Measurements from ENCODE around the gene GAREM2.
"Not testable (repeated sequence)": the region's sequence is repeated elsewhere in the genome, so short reads cannot be mapped to it uniquely, and the experiment has no call there.

GAREM2 gene

GRCh38 chr2:26164641-26165211 is 8.2 kb upstream of the GAREM2 start:
- DNase-seq, result no peak
- no peak overlapping the region for H3K4me3 ChIP-seq (ENCODE audit: insufficient read depth in 1 of 2, low read depth in 1 of 2, low read length in 2 of 2)
- no peak overlapping the region for H4K91ac ChIP-seq (ENCODE audit: low read length)
- no peak overlapping the region for H2AK5ac ChIP-seq (ENCODE audit: low read length, severe bottlenecking)
- H2BK15ac ChIP-seq (ENCODE audit: low read depth, poor library complexity, severe bottlenecking), result no peak overlapping the region
- H3K4me2 ChIP-seq (ENCODE audit: low read length, poor library complexity, severe bottlenecking), result no peak overlapping the region
- H2BK12ac ChIP-seq (ENCODE audit: low read length in 2 of 2), result no peak overlapping the region
- H3K9ac ChIP-seq (ENCODE audit: low read length), result no peak overlapping the region
- H2BK120ac ChIP-seq (ENCODE audit: low read depth, low read length), result no peak overlapping the region
- H3K4ac ChIP-seq (ENCODE audit: low read depth in 1 of 2, low read length in 2 of 2), result no peak overlapping the region
- no peak overlapping the region for H2BK5ac ChIP-seq (ENCODE audit: low read depth, low read length, poor library complexity, severe bottlenecking)
- no peaks in the 10 kb centered on the region for H3K9me3 ChIP-seq (ENCODE audit: control insufficient read depth, low read length)
- no peak overlapping the region for H4K8ac ChIP-seq (ENCODE audit: low read length)
- H3K27ac ChIP-seq (ENCODE audit: low read length, poor library complexity, severe bottlenecking), result no peak overlapping the region
- H3K4me1 ChIP-seq (ENCODE audit: control insufficient read depth, insufficient read depth, low read depth, low read length), result no peaks in the 10 kb centered on the region
- WGBS, result 96% methylated on average over 5 of the region's 8 CpGs
- no peaks in the 10 kb centered on the region for H3K36me3 ChIP-seq (ENCODE audit: control insufficient read depth in 1 of 2, insufficient read depth in 2 of 2, low read depth in 1 of 2, low read length in 2 of 2)
- no peaks in the 10 kb centered on the region for H3K79me1 ChIP-seq (replicated peaks; ENCODE audit: low read length, poor library complexity, severe bottlenecking)
- no peak overlapping the region for H3K18ac ChIP-seq (ENCODE audit: low read depth in 1 of 2, low read length in 2 of 2)
- H3K14ac ChIP-seq (ENCODE audit: low read length in 2 of 2), result peak overlapping the region in 1 of 2 experiments; percentile 11
- no peaks in the 10 kb centered on the region for H3K27me3 ChIP-seq (ENCODE audit: control insufficient read depth in 1 of 2, insufficient read depth in 1 of 2, low read length in 2 of 2)
- H2AFZ ChIP-seq (ENCODE audit: low read depth, low read length), result no peak overlapping the region
- no peak overlapping the region for H3K23ac ChIP-seq (ENCODE audit: low read length in 2 of 2)

- Histone ChIP-seq H3K9me3 (ENCODE audit: control insufficient read depth, low read length) (no peaks in the 10 kb centered on the region), H2AFZ (ENCODE audit: low read depth, low read length) (no peak overlapping the region), H2BK120ac (ENCODE audit: low read depth, low read length) (no peak overlapping the region), H3K4me3 (ENCODE audit: insufficient read depth in 1 of 2, low read depth in 1 of 2, low read length in 2 of 2) (no peak overlapping the region), H3K27ac (ENCODE audit: low read length, poor library complexity, severe bottlenecking) (no peak overlapping the region), H2BK12ac (ENCODE audit: low read length in 2 of 2) (no peak overlapping the region), H3K36me3 (ENCODE audit: control insufficient read depth in 1 of 2, insufficient read depth in 2 of 2, low read depth in 1 of 2, low read length in 2 of 2) (peaks cover 0 to 2% of the 10 kb centered on the region in 2 experiments), H3K79me1 (replicated peaks; ENCODE audit: low read length, poor library complexity, severe bottlenecking) (no peaks in the 10 kb centered on the region), H3K27me3 (ENCODE audit: control insufficient read depth in 1 of 2, insufficient read depth in 1 of 2, low read length in 2 of 2) (peaks cover 0 to 5% of the 10 kb centered on the region in 2 experiments), H2BK5ac (ENCODE audit: low read depth, low read length, poor library complexity, severe bottlenecking) (no peak overlapping the region), H3K14ac (ENCODE audit: low read length in 2 of 2) (no peak overlapping the region), H4K8ac (ENCODE audit: low read length) (no peak overlapping the region), H3K4ac (ENCODE audit: low read depth in 1 of 2, low read length in 2 of 2) (no peak overlapping the region), H3K4me2 (ENCODE audit: low read length, poor library complexity, severe bottlenecking) (no peak overlapping the region), H3K18ac (ENCODE audit: low read depth in 1 of 2, low read length in 2 of 2) (no peak overlapping the region), H2BK15ac (ENCODE audit: low read depth, poor library complexity, severe bottlenecking) (no peak overlapping the region), H2AK5ac (ENCODE audit: low read length, severe bottlenecking) (no peak overlapping the region), H3K23ac (ENCODE audit: low read length in 2 of 2) (no peak overlapping the region), H3K4me1 (ENCODE audit: control insufficient read depth, insufficient read depth, low read depth, low read length) (no peaks in the 10 kb centered on the region), H4K91ac (ENCODE audit: low read length) (no peak overlapping the region), H3K9ac (ENCODE audit: low read length) (no peak overlapping the region)
- no peak for DNase-seq
- 92% methylated on average over 2 of the region's 4 CpGs for WGBS
These were observed 7.5 kb upstream of the GAREM2 start for GRCh38 chr2:26165403-26165802.

- peak; percentile 34 for DNase-seq
- H3K36me3 ChIP-seq (ENCODE audit: control insufficient read depth in 1 of 2, insufficient read depth in 2 of 2, low read depth in 1 of 2, low read length in 2 of 2); H3K27ac ChIP-seq (ENCODE audit: low read length, poor library complexity, severe bottlenecking); H2BK120ac ChIP-seq (ENCODE audit: low read depth, low read length); H3K14ac ChIP-seq (ENCODE audit: low read length in 2 of 2); H2BK5ac ChIP-seq (ENCODE audit: low read depth, low read length, poor library complexity, severe bottlenecking); H3K79me1 ChIP-seq (replicated peaks; ENCODE audit: low read length, poor library complexity, severe bottlenecking); H3K4ac ChIP-seq (ENCODE audit: low read depth in 1 of 2, low read length in 2 of 2); H3K4me1 ChIP-seq (ENCODE audit: control insufficient read depth, insufficient read depth, low read depth, low read length); H2AK5ac ChIP-seq (ENCODE audit: low read length, severe bottlenecking); H3K4me3 ChIP-seq (ENCODE audit: insufficient read depth in 1 of 2, low read depth in 1 of 2, low read length in 2 of 2); H3K4me2 ChIP-seq (ENCODE audit: low read length, poor library complexity, severe bottlenecking); H4K8ac ChIP-seq (ENCODE audit: low read length); H3K9me3 ChIP-seq (ENCODE audit: control insufficient read depth, low read length); H2BK15ac ChIP-seq (ENCODE audit: low read depth, poor library complexity, severe bottlenecking); H2AFZ ChIP-seq (ENCODE audit: low read depth, low read length); H4K91ac ChIP-seq (ENCODE audit: low read length); H3K18ac ChIP-seq (ENCODE audit: low read depth in 1 of 2, low read length in 2 of 2); H3K23ac ChIP-seq (ENCODE audit: low read length in 2 of 2); H2BK12ac ChIP-seq (ENCODE audit: low read length in 2 of 2); H3K9ac ChIP-seq (ENCODE audit: low read length): not testable (repeated sequence)
- WGBS, result 95% methylated on average over 4 of the region's 6 CpGs
- peaks cover 0 to 13% of the 10 kb centered on the region in 2 experiments for H3K27me3 ChIP-seq (ENCODE audit: control insufficient read depth in 1 of 2, insufficient read depth in 1 of 2, low read length in 2 of 2)
These were observed 6.3 kb upstream of the GAREM2 start for GRCh38 chr2:26166541-26166940.

- no peak overlapping the region for H2BK120ac ChIP-seq (ENCODE audit: low read depth, low read length)
- no peak overlapping the region for H2BK5ac ChIP-seq (ENCODE audit: low read depth, low read length, poor library complexity, severe bottlenecking)
- no peak overlapping the region for H3K27ac ChIP-seq (ENCODE audit: low read length, poor library complexity, severe bottlenecking)
- peaks cover 10% of the 10 kb centered on the region for H3K4me1 ChIP-seq (ENCODE audit: control insufficient read depth, insufficient read depth, low read depth, low read length)
- no peak overlapping the region for H3K18ac ChIP-seq (ENCODE audit: low read depth in 1 of 2, low read length in 2 of 2)
- H3K9ac ChIP-seq (ENCODE audit: low read length), result no peak overlapping the region
- 95% methylated on average over 4 of the region's 4 CpGs for WGBS
- H3K14ac ChIP-seq (ENCODE audit: low read length in 2 of 2), result no peak overlapping the region
- H4K8ac ChIP-seq (ENCODE audit: low read length), result no peak overlapping the region
- DNase-seq, result no peak
- H3K79me1 ChIP-seq (replicated peaks; ENCODE audit: low read length, poor library complexity, severe bottlenecking), result no peaks in the 10 kb centered on the region
- no peak overlapping the region for H3K4me3 ChIP-seq (ENCODE audit: insufficient read depth in 1 of 2, low read depth in 1 of 2, low read length in 2 of 2)
- no peak overlapping the region for H3K23ac ChIP-seq (ENCODE audit: low read length in 2 of 2)
- H2AFZ ChIP-seq (ENCODE audit: low read depth, low read length), result no peak overlapping the region
- no peak overlapping the region for H2BK12ac ChIP-seq (ENCODE audit: low read length in 2 of 2)
- H2BK15ac ChIP-seq (ENCODE audit: low read depth, poor library complexity, severe bottlenecking), result no peak overlapping the region
- peaks cover 0 to 2% of the 10 kb centered on the region in 2 experiments for H3K36me3 ChIP-seq (ENCODE audit: control insufficient read depth in 1 of 2, insufficient read depth in 2 of 2, low read depth in 1 of 2, low read length in 2 of 2)
- H3K27me3 ChIP-seq (ENCODE audit: control insufficient read depth in 1 of 2, insufficient read depth in 1 of 2, low read length in 2 of 2), result peaks cover 14 to 28% of the 10 kb centered on the region in 2 experiments
- no peak overlapping the region for H3K4ac ChIP-seq (ENCODE audit: low read depth in 1 of 2, low read length in 2 of 2)
- no peak overlapping the region for H3K4me2 ChIP-seq (ENCODE audit: low read length, poor library complexity, severe bottlenecking)
- H4K91ac ChIP-seq (ENCODE audit: low read length), result no peak overlapping the region
- no peak overlapping the region for H2AK5ac ChIP-seq (ENCODE audit: low read length, severe bottlenecking)
- H3K9me3 ChIP-seq (ENCODE audit: control insufficient read depth, low read length), result no peaks in the 10 kb centered on the region
These were observed 4.1 kb upstream of the GAREM2 start for GRCh38 chr2:26168785-26169184.

All from mesenchymal stem cell (in vitro differentiated cells and primary cell).